HG03060 (cell line): ENCODE data around the gene PCAT7.
"Not testable (repeated sequence)": the region's sequence is repeated elsewhere in the genome, so short reads cannot be mapped to it uniquely, and the experiment has no call there.

Experiments
- ATAC-seq: cut with Tn5 transposase; IDR thresholded peaks from one replicate; pipeline ENCODE4 v1.9.1; 2021; ENCODE audit warnings: low read depth, moderate number of reproducible peaks; ENCODE audit not compliant: unreplicated experiment

PCAT7 gene

DNA sequence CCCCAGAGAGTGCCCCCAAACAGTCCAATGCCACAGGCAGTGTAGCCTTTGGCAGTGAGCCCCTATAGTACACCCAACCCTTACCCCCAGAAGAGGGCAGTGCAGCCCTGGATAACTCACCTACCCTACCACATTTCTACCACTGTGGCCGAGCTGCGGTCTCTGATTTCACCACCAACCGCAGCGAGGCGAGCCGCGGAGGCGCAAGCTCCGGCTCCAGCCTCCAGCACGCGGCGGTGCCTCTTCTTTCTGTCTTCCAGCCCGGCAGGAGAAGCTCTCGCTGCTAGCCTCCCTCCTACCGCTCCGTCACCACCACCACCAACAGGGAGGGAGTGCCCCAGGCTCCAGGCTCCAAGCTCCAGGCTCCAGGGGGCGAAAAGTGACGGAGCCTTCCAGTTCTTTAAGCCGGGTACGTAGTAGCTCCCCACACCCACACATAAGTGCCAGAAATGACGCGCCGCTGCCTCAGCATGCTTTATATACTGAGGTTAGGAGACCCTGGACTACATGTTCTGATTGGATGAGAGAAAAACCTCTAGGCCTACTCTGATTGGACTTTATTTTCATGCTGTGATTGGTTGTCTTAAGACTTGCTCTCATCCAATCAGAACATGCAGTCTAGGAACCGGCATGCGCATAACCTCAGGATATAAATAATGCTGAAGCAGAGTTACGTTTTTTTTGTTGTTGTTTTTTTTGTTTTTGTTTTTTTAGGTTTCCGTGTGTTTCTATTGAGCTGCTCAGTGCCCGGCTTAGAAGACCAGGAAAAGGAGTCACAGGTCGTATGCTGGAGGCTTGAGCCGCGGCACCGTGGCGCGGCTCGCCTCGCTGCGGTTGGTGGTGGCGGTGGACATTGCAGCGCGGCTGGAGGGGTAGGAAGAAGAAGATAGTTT, at the start of gene PCAT7:
Gene PCAT7 (plus strand): TSS at position 645 of the 893 bp plus-strand sequence.
- ATAC-seq: no peak

DNA sequence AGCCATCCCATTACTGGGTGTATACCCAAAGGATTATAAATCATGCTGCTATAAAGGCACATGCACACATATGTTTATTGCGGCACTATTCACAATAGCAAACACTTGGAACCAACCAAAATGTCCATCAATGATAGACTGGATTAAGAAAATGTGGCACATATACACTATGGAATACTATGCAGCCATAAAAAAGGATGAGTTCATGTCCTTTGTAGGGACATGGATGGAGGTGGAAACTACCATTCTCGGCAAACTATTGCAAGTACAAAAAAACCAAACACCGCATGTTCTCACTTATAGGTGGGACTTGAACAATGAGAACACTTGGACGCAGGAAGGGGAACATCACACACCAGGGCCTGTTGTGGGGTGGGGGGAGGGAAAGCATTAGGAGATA, 48.5 kb upstream of the PCAT7 start:
- ATAC-seq: not testable (repeated sequence)

DNA sequence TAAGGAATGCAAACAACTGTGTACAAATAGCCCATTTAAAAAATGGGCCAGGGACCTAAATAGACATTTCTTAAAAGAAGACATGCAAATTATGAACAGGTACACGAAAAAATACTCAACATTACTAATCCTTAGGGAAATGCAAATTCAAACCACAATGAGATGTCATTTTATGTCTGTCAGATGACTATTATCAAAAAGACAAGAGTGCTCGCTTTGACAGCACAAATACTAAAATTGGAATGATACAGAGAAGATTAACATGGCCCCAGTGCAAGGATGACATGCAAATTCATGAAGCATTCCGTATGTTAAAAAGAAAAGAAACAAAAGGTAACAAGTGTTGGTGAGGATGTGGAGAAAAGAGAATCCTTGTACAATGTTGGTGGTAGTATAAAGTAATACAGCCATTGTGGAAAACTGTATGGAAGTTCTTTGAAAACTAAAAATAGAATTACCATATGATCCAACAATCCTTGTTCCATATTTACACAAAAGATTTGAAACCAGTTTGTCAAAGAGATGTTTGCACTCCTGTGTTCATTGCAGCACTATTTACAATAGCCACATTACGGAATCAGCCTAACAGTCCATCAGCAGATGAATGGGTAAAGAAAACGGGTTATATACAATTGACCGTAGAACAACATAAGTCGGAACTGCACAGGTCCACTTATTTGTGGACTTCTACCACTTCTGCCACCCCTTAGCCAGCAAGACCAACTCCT, 47.2 kb upstream of the PCAT7 start:
- no peak for ATAC-seq

DNA sequence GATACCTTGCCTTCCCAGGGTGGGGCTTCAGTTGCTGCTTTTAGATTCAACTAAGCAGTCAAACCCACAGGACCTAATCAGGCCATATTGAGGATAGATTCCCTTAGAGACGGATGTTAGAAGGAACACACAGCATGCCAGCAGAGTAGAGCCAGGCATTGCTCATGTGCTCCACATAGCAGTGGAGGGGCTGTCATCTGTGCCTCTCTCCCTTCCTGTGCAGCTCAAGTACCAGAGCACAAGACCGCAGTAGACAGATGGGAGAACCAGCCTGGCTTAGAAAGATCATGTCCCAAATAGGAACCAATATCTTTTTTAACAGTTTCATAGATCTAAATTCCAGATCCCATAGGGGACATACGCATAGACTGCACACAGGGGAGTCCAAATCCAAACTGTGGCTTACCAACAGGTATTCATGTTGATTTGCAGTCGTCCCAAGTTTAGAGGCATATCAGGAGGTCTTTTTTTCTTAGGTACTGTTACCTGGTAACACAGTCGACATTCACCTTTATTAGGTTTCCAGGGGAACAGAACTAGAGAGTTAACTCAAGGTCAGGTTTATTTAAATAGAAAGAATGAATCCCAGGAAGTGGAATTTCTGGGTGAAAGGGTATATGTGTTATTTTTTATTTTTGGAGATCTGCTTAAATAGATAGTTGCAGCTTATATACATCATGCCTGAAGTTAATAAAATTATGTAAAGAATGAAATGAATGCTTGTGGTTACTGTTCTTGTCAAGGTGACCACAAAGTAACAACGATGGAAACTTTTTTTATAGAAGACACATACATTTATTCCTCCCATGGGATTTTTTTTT, 43.5 kb upstream of the PCAT7 start:
- ATAC-seq: no peak

DNA sequence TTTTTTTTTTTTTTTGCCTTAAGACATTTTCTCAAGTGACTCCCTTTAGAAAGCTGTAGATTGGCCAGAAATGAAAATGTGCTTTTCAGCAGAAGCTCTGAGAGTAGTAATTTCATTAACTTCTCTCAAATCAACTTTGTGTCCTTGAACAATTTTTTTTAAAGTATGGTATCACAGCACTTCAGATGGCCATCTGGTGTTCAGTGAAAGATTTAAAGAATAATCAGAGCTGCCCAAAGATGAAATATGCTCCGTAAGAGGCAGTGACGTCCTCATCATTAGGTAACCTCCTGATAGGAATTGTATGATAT, 43.0 kb upstream of the PCAT7 start:
- ATAC-seq: no peak

DNA sequence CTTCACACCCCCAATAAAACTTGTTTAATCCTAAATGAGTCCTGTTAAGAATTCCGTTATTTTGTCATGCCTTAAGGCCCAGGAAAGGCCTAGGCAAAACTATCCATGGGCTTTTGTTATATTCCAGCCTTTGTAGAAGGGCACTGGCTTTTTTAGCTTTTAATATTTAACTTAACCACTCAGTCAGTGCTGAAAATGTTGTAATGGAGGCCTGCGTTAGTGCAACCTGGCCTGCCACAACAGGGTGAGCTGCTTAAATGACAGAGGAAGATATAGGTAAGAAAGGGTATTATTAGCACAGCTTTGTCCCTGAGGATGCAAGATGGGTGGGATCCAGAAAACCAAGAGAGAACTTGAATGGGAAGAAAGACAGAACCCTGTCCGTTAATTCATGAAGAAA, 40.2 kb upstream of the PCAT7 start:
- no peak for ATAC-seq

DNA sequence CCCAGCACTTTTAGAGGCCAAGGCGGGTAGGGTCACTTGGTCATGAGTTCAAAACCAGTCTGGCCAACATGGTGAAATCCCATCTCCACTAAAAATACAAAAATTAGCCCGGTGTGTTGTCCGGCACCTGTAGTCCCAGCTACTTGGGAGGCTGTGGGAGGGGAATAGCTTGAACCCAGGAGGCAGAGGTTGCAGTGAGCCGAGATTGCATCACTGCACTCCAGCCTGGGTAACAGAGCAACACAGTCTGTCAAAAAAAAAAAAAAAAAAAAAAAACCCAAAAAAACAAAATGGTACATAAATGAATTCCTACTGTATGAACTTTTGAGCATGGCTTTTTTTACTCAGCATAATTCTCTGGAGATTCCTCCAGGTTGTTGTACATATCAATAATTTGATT, 37.6 kb upstream of the PCAT7 start:
- ATAC-seq: no peak

DNA sequence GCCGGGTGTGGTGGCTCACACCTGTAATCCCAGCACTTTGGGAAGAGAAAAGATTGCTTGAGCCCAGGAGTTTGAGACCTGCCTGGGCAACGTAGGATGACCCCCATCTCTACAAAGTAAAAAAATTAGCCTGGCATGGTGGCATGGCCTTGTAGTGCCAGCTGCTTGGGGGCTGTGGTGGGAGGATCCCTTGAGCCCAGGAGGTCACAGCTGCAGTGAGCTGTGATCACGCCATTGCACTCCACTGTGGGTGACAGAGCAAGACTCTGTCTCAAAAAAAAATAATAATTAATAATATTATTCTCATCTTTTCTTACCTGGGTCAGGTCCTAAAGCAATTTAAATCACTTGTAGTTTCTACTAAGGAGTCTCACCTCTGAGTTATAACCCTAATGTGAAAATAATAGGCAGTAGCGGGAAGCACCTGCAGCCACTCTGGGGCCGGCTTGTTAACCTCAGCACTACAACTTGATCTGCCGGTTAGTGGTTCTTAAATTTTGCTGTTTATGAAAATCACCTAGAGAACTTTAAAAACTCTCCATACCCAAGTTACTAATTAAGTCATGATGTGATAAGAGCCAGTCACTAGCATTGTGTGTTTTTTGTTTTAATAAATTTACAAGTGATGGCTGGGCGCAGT, 29.4 kb upstream of the PCAT7 start:
- ATAC-seq: no peak

DNA sequence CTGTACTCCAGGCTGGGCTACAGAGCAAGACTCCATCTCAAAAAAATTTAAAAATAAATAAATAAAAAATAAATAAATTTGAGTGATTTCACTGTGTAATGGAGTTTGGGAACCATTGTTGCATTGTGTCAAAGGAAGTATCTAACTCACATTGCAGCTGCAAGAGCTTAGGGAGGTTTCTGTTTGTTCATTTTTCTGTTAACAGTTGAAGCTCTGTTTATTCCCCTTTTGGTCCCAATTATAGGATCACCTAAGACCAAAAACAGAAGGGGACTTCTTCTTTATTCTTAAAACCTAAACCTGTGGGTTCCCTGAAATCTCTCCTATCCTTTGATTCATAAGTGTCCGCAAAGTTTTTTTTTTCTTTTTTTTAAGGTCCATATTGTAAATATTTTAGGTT, 28.6 kb upstream of the PCAT7 start:
- no peak for ATAC-seq

DNA sequence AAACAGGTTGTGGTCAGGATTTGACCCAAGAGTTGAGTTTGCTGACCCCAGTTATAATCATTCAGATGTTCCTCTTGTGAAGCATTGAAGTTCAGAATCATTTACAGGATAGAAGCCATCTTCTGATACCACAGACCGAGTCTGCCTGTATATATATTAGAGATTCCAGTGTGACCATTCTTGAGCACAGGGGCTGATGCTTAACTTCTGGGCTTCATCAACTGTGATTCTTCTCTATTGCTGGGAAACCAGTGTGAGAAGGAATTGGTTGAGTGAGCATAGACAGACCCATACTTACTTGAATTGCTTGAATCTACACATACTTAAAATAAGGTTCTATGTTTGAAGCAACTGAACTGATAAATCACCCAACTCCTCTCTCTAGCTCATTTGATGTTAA, 27.9 kb upstream of the PCAT7 start:
- no peak for ATAC-seq

DNA sequence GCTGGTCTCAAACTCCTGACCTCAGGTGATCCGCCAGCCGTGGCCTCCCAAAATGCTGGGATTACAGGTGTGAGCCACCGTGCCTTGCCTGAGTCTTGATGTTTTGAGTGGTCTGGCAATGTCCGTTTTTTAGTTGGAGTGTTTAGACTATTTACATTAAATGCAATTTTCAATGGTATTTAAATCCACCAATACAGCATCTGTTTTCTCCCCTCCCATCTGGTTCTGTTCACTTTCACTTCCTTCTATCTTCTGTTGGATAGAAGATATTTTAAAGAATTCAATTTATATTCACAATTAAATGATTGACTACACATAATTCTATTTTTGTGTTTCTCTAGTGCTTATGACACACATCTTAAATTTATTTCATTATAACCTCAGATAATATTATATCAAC, 26.0 kb upstream of the PCAT7 start:
- no peak for ATAC-seq

DNA sequence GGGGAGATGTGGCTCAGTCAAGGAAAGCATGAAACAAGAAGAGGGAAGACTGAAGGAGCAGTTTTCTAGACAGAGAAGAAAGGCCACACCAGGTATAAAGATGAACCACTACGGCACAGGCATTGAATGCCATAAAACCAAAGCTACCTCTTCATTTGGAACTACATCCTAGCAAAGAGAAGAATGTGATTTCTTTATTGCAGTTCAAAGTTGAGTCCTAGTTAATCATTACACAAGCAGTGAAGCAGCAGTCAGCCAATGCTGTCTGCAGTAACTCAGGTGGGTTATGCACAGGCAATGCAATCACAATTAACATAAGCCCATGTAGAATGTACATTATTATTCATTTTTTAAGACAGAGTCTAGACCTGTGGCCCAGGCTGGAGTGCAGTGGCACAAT, 21.7 kb upstream of the PCAT7 start:
- ATAC-seq: no peak

DNA sequence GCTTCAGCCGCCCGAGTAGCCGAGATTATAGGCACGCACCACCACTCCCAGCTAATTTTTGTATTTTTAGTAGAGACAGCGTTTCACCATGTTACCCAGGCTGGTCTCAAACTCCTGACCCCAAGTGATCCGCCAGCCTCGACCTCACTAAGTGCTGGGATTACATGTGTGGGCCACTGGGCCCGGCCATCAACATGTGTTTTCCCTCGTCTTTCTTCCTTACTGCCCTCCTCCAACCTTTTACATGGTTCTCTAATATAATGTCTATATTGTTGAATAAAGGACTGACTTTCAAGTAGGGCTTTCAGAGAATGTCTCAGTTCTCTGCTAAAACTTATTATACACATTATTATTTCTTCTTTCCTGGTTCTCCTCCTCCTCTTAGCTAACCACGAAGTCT, 21.3 kb upstream of the PCAT7 start:
- ATAC-seq: no peak

DNA sequence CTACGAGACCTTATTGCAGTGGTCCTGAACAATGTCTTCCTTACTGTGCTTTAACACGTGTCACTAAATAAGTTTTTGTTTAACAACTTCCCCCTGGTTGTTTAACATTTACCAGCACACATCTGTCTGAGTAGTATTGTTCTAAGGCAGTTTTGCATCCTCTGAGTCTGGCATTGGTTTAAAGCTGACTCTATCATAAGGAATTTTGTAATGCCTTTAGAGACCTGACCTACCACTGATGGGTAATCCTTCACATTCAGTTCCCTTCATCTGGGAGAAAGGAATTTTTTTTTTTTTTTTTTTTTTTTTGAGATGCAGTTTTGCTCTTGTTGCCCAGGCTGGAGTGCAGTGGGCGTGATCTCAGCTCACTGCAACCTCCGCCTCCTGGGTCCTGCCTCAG, 20.0 kb upstream of the PCAT7 start:
- ATAC-seq: no peak

DNA sequence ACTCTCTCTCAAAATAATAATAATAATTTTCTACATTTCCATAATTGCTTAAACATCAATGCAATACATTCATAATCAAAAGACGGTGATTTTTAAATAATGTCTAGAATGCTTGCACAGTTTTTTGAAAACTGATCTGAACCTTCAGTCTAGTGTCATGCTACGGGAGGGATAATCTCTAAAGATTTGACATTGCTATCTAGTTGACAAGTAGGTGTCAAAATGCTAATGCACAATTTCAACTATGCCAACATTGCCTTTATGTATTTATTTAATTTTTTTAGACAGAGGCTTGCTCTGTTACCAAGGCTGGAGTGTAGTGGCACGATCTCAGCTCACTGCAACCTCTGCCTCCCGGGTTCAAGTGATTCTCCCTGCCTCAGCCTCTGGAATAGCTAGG, 16.0 kb upstream of the PCAT7 start:
- no peak for ATAC-seq

DNA sequence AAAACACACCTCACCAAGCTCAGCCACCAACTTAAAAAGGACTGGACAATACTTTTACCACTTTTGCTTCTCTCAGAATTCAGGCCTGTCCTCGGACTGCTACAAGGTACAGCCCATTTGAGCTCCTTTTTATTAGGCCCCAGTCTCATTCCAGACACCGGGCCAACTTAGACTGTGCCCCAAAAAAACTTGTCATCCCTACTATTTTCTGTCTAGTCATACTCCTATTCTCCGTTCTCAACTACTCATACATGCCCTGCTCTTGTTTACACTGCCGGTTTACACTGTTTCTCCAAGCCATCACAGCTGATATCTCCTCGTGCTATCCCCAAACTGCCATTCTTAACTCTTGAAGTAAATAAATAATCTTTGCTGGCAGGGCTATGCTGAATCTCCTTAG, 10.5 kb upstream of the PCAT7 start:
- ATAC-seq: not testable (repeated sequence)

DNA sequence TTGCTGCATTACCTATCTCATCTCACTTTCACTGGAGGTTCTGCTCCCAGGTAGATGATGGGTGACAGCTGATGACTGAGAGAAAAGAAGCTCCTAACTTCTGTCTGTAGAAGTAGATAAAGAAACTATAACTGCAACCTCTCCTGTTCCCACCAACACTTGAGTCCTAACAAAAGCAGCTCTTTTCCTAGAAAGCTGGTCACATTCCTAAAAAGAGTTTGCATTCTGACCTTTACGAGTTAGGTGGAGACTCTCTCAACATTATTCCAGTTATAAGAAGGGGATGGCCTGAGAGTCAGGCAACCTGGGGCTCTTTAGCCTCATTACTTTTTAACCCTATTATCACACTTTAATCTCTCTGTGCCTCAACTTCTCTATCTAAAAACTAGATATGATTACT, 8.9 kb upstream of the PCAT7 start:
- ATAC-seq: no peak

DNA sequence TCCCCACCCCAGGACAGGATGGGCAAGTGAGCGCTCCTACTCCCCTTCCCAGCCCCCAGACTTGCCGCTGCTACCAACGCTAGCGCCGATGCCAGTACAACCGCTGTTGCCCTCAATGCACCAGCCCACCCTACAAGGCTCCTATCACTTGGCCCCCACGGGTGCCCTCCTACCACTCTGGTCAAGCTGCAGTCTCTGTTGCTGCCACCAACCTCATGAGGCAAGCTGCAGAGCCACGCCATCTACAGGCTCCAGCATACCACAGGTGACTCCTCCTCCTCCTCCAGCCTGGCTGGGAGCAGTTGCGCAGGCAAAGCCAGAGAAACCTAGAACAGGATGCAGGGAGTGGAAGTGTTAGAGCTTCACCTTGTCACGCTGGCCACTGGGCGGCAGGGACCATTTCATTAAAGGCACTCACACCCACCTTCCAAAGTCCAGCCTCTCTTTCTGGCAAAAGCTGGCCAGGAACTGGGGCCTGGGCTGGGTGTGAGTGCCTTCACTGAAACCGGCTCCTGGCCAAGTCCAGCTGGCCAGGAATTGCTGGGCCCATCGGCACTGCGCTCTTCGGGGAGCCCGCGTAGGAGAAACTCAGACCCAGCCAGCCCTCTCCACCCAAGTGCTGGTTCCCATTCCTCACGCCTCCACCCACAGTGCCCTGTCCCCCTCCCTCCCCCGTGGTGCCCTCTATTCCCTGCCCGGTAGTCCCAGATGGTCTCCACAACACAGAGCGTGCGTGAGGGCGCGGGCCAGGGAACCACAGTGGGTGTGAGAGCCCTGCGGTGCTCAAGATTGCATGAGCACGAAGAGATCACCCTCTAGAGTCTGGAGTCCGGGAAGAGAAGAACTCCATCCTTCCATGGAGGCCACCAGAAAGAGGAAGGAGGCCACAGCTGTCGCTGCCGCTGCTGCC, 1.6 kb upstream of the PCAT7 start:
- ATAC-seq: no peak

DNA sequence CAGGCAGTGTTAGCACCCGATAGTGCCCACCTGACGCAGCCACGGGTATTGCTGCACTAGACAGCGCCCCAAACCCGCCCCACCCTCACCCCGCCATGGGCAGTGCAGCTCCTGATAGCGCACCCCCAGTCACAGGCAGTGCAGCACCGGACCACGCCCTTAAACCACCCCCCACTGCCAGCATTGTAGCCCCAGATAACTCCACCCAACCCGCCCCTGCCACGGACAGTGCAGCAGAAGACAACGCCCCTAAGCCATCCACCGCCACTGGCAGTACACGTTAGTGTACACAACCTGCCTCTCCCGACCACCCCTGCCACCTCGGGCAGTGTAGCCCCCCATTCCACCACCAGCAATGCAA, 825 bp upstream of the PCAT7 start:
- ATAC-seq: no peak

DNA sequence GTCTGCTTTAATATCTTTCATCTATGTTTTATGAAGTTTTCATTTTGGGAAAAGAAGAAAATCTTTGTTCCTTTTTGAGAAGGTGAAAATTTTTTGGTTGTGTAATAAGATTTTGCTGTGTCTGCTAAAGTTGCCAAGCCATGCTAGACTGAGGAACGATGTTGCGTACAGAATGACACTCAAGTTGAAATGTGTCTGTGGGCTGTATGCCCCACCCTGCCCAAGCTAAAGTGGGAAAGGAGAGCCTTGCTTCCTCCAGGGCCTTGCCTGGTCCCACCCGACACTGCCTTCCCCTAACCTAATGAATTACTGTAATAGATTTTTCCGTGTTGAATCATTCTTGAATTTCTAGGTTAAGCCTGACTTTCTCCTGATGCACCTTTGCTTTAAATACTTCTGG, 2.5 kb downstream of the PCAT7 start:
- no peak for ATAC-seq
